WI38 (cell line): ENCODE measurements around the gene NAIF1.

Experiments used
- H3K4me3 ChIP-seq: 2 replicates; pipeline ENCODE4 v1.5.1; 2011; ENCODE audit warnings: low read depth, mild to moderate bottlenecking, control low read depth, low read length
- CTCF ChIP-seq: IDR thresholded peaks from 2 replicates; pipeline ENCODE4 v1.5.1; 2012; ENCODE audit warnings: low read depth, mild to moderate bottlenecking, control low read depth, low read length

NAIF1 gene

DNA sequence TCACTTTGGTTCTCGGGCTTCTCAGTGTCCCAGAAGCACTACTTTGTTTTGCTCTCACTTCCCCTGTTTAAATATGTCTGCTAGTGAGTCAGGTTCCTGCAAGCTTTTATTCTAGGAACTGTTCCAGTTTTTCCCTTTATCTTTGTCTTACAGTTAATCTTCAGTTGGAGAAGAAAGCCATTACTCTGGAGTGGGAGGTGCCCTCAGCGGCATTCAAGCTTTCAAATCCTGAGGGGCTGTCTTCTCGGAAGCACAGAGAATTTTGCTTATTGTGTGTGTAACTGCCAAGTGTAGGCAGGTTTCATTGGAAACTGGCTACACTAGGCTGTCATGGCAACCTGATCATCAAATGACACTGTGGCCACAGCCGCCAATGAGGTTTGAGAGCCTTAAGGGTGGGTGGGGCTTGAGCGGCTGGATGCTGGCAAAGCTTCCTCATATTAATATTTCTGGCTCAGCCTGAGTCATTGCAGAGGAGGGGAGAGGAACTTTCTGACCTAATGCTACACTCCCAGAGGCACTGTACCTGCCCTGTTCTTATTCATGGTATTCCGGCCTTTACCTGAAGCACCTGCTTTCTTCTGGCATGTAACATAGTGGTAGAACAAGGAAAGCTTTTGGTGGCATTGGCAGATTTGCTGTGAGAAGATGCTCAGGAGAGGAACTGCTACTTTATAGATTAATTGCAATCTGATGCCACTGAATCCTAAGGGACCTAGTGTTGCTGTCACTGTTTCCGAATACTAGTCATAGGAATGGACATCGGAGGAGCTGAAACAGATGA lies 27.2 kb upstream of the NAIF1 start:
- TF ChIP-seq CTCF: no peak
- peak overlapping the region; percentile 50 for H3K4me3 ChIP-seq

DNA sequence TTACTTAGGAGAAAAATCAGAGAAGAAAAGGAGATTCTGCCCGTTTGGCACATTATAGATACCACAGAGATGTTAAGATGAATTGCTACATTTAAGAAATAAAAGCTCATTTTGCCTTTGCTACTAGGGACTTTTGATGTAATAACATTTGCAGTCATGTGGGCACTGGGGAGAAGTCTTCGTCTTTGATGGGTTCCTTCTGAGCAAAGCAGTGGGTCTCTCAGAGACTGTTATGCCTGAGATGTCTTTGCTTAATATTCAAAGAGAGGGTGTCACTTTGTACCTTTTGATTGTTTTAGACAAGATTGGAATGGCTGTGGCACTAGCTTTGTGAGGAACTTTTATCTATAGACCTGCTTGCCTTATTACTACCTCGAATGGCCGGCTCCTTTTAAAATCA lies 25.9 kb upstream of the NAIF1 start:
- no peak for TF ChIP-seq CTCF
- no peak overlapping the region for H3K4me3 ChIP-seq

- peak overlapping the region; percentile 46 for H3K4me3 ChIP-seq
- no peak for TF ChIP-seq CTCF
Observed at GRCh38 chr9:128092199-128092977, 25.3 kb upstream of the NAIF1 start.

- no peak for TF ChIP-seq CTCF
- peak overlapping the region; percentile 46 for H3K4me3 ChIP-seq
Observed at GRCh38 chr9:128091571-128091970, 24.5 kb upstream of the NAIF1 start.

GRCh38 chr9:128091144-128091543 lies 24.0 kb upstream of the NAIF1 start:
- H3K4me3 ChIP-seq: peak overlapping the region; percentile 46
- no peak for TF ChIP-seq CTCF

GRCh38 chr9:128089299-128089698 lies 22.2 kb upstream of the NAIF1 start:
- TF ChIP-seq CTCF: no peak
- H3K4me3 ChIP-seq: no peak overlapping the region
